MCF 10A (cell line): ENCODE measurements around the gene TRAF3IP3. TPM values are rescaled to one million over a fixed set of nuclear protein-coding genes. Genes with fewer than 3 reads are reported as not detected.
A peak's percentile ranks its signal among the peaks of the same experiment; 100 is the strongest.
"Not testable (repeated sequence)": the region's sequence is repeated elsewhere in the genome, so short reads cannot be mapped to it uniquely, and the experiment has no call there.

Experiments used
- BruUV-seq: library from RNA; stranded (reverse); fragments of 400-500 nt; replicated peaks from 2 replicates; lab custom pipeline; 2021; lab: Mats Ljungman, UMichigan
- CTCF ChIA-PET: fragments of 300-600 bp; sonication (Branson Sonifier 250); formaldehyde crosslinking; extraction: SDS; loops from one replicate; lab custom pipeline; 2021; ENCODE audit warnings: antibody characterized with exemption, inconsistent platforms; lab: Yijun Ruan, JAX
- POLR2A ChIA-PET: fragments of 300-600, 350-650 bp; sonication (Branson Sonifier 250); formaldehyde crosslinking; extraction: SDS; loops from one replicate; lab custom pipeline; 2020; ENCODE audit warnings: antibody characterized with exemption, inconsistent platforms; lab: Yijun Ruan, JAX
- DNase-seq: peaks from one replicate; pipeline ENCODE4 v3.0.0-alpha.2; 2018; ENCODE audit not compliant: unreplicated experiment
- H3K27ac Mint-ChIP-seq: one replicate; pipeline ENCODE4 v1.8.0; 2022; ENCODE audit warnings: mild to moderate bottlenecking, low read depth, mixed read lengths; ENCODE audit not compliant: unreplicated experiment
- H3K27me3 Mint-ChIP-seq: one replicate; pipeline ENCODE4 v1.8.0; 2022; ENCODE audit warnings: mixed read lengths; ENCODE audit not compliant: insufficient read depth, unreplicated experiment
- H3K36me3 Mint-ChIP-seq: one replicate; pipeline ENCODE4 v1.8.0; 2022; ENCODE audit warnings: mild to moderate bottlenecking, moderate library complexity, mixed read lengths; ENCODE audit not compliant: insufficient read depth, unreplicated experiment
- H3K4me1 Mint-ChIP-seq: one replicate; pipeline ENCODE4 v1.8.0; 2022; ENCODE audit warnings: mixed read lengths; ENCODE audit not compliant: insufficient read depth, unreplicated experiment
- H3K4me3 Mint-ChIP-seq: one replicate; pipeline ENCODE4 v1.8.0; 2022; ENCODE audit warnings: mild to moderate bottlenecking, moderate library complexity, mixed read lengths; ENCODE audit not compliant: unreplicated experiment
- H3K9me3 Mint-ChIP-seq: one replicate; pipeline ENCODE4 v1.8.0; 2022; ENCODE audit warnings: mixed read lengths; ENCODE audit not compliant: unreplicated experiment
- intact Hi-C: fragments of 100-400 bp; cut with micrococcal nuclease; formaldehyde crosslinking; loops from 2 replicates; pipeline ENCODE4 v1.14.1; 2022
- total RNA-seq: library from RNA; stranded (reverse); gene quantifications from 2 replicates; pipeline ENCODE4 v1.2.3, GENCODE V29; 2022
- TF ChIP-seq, protein P1 (sequence below): fragments of 200-600 bp; IDR thresholded peaks from one replicate; pipeline ENCODE4 v1.8.0; 2022; ENCODE audit warnings: antibody characterized with exemption, mild to moderate bottlenecking; ENCODE audit not compliant: unreplicated experiment

The TRAF3IP3 gene
- total RNA-seq, 1 experiment from 2014 or later, result not detected

DNA sequence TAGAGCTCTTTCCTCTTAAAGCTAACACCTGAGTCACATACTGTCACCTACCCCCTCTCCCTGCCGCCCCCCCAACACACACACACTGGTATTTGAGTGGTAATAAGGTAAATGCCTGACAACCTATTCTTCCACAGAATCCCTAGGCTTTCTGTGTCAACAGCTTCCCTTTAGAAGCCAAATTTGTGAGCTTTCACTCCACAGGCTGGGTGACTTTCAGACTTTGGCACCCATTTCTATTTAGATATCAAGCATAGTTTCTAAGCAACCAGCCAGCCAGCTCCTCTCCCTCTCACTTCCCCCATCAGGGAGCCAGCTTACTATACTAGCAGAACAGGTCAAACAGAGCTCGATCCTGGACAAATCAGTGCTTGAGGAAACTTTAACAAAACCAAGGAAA, 31.7 kb downstream of the TRAF3IP3 start:
- Mint-ChIP-seq H3K4me1 (peaks cover 28% of the 10 kb centered on the region), H3K27me3 (no peaks in the 10 kb centered on the region), H3K27ac (no peak overlapping the region), H3K4me3 (no peak overlapping the region), H3K9me3 (no peaks in the 10 kb centered on the region), H3K36me3 (peaks cover 88% of the 10 kb centered on the region)
- intact Hi-C loops, result no loop called here
- no TSS peak for BruUV-seq
- TF ChIP-seq, protein P1, sequence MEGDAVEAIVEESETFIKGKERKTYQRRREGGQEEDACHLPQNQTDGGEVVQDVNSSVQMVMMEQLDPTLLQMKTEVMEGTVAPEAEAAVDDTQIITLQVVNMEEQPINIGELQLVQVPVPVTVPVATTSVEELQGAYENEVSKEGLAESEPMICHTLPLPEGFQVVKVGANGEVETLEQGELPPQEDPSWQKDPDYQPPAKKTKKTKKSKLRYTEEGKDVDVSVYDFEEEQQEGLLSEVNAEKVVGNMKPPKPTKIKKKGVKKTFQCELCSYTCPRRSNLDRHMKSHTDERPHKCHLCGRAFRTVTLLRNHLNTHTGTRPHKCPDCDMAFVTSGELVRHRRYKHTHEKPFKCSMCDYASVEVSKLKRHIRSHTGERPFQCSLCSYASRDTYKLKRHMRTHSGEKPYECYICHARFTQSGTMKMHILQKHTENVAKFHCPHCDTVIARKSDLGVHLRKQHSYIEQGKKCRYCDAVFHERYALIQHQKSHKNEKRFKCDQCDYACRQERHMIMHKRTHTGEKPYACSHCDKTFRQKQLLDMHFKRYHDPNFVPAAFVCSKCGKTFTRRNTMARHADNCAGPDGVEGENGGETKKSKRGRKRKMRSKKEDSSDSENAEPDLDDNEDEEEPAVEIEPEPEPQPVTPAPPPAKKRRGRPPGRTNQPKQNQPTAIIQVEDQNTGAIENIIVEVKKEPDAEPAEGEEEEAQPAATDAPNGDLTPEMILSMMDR, result no peak
- ChIA-PET CTCF (interaction anchor here (0.6 to 7.1 kb wide), 15 partner anchors 8 to 575 kb away, joined by 3 to 70 read pairs (median 6); partner anchors contain the start of gene IRF6), POLR2A (interaction anchor here (0.6 to 6.2 kb wide), 14 partner anchors 8 to 135 kb away, joined by 3 to 142 read pairs (median 4); partner anchors contain the start of genes IRF6, LAMB3 and UTP25)
- no peak for DNase-seq

DNA sequence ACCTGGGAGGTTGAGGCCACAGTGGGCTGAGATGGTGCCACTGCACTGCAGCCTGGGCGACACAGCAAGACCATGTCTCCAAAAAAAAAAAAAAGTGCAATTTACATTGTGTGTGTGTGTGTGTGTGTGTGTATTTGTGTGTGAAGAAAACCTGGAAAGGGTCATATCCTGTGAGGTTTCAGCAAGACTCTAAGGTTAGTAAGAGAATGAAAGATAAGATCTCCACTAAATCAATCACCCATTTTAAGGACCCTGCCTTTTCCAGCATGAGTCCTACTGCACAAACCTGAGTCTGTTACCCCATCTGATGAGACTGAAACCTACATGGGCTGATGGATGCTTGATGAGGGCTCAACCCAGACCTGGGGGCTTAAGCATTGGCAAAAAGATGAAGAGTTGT, 33.4 kb downstream of the TRAF3IP3 start:
- Mint-ChIP-seq H3K27ac (no peak overlapping the region), H3K4me3 (no peak overlapping the region), H3K4me1 (peaks cover 17% of the 10 kb centered on the region), H3K9me3 (no peaks in the 10 kb centered on the region), H3K27me3 (no peaks in the 10 kb centered on the region), H3K36me3 (peaks cover 100% of the 10 kb centered on the region)
- ChIA-PET CTCF (interaction anchor here (7.1 kb wide), 1 partner anchor 34 kb away, joined by 70 read pairs; no protein-coding TSS in a partner anchor), POLR2A (no interaction called here)
- intact Hi-C loops, result no loop called here
- TF ChIP-seq, protein P1, result no peak
- BruUV-seq, result no TSS peak
- no peak for DNase-seq

DNA sequence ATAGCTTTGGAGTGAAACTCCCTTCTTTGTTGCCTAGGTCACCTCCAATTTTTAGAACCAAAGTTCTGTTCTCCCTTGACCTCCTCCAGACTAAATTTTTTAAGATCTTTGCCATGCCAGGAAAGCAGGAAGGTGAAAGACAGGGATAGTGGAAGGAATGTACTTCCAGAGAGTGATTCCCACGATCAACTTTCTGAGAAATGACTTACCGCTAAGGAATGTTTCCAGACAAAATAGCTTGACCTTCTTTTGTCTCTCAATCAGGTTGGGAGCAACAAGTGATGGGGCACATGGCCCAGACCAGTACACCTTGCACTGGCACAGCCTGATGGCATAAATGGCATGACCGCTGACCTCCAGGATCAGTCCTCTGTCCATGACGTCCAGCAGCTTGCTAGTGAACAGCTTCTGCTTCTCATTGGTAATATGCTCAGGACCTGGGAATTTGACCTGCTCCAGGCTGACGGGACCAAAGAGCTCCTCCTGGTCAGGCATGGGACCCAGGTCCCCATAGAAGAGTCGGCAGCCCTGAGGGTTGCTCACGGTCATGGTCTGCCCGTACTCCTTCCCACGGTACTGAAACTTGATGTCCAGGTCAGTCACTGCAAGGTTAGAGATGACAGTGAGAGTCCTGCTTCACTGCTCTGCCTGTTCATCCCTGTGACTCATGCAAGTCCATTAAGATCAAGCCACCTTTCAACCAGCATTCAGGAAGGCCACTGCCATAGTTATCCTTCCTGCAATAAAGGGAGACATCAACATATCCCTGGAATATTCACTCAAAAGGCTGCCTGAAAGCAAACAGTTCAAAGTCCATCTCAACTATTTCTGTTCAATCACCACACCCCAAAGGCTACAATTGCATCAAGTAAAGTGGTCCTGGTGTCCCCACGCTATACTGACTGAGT, 34.7 kb downstream of the TRAF3IP3 start:
- POLR2A ChIA-PET, result interaction anchor here (0.8 to 4.5 kb wide), 6 partner anchors 10 to 32 kb away, joined by 3 to 53 read pairs (median 13); partner anchors contain the start of gene IRF6
- Mint-ChIP-seq H3K36me3 (peaks cover 100% of the 10 kb centered on the region), H3K27ac (no peak overlapping the region), H3K4me1 (peaks cover 6% of the 10 kb centered on the region), H3K27me3 (no peaks in the 10 kb centered on the region), H3K9me3 (no peaks in the 10 kb centered on the region), H3K4me3 (no peak overlapping the region)
- intact Hi-C loops, result no loop called here
- CTCF ChIA-PET, result interaction anchor here (0.6 to 14.2 kb wide), 10 partner anchors 10 to 278 kb away, joined by 3 to 263 read pairs (median 5); partner anchors contain the start of genes IRF6 and UTP25
- DNase-seq, result peak; percentile 32
- BruUV-seq, result no TSS peak
- TF ChIP-seq, protein P1, result no peak

DNA sequence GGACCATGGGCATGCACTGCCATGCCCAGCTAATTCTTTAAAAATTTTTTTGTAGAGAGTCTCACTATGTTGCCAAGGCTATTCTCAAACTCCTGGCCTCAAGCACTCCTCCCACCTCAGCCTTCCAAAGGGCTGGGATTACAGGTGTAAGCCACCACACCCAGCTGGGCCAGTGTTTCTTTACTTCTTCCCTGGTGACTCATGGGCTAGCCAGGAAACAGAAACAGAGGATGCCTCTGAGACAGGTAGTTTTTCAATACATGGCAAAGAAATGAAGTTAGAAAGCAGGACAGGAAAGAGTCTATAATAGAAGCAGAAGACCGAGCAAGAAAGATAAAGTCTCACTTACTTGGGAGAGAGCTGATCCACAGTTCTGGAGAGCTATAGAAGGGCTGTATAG, 36.1 kb downstream of the TRAF3IP3 start:
- ChIA-PET CTCF (interaction anchor here (0.5 to 14.2 kb wide), 10 partner anchors 9 to 929 kb away, joined by 3 to 263 read pairs (median 5); partner anchors contain the start of genes IRF6 and UTP25), POLR2A (interaction anchor here (0.9 to 4.5 kb wide), 8 partner anchors 8 to 48 kb away, joined by 3 to 53 read pairs (median 16); partner anchors contain the start of genes C1orf74 and IRF6)
- intact Hi-C loops, result no loop called here
- peak overlapping the region; percentile 24 for H3K27ac Mint-ChIP-seq
- BruUV-seq, result no TSS peak
- peak; percentile 64 for DNase-seq
- H3K4me3 Mint-ChIP-seq, result no peak overlapping the region
- TF ChIP-seq, protein P1, result no peak
- peaks cover 100% of the 10 kb centered on the region for H3K36me3 Mint-ChIP-seq
- no peaks in the 10 kb centered on the region for H3K9me3 Mint-ChIP-seq
- H3K4me1 Mint-ChIP-seq, result peaks cover 6% of the 10 kb centered on the region
- no peaks in the 10 kb centered on the region for H3K27me3 Mint-ChIP-seq

DNA sequence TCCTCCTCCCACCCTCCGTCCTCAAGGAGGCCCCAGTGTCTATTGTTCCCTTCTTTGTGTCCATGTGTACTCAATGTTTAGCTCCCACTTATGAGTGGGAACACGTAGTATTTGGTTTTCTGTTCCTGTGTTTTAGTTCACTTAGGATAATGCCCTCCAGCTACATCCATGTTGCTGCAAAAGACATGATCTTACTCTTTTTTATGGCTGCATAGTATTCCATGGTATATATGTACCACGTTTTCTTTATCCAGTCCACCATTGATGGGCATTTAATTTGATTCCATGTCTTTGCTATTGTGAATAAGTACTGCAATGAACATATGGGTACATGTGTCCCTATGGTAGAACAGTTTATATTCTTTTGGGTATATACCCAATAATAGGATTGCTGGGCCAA, 37.9 kb downstream of the TRAF3IP3 start:
- peak; percentile 25 for DNase-seq
- ChIA-PET POLR2A (interaction anchor here (0.6 to 4.5 kb wide), 8 partner anchors 8 to 45 kb away, joined by 3 to 53 read pairs (median 10); partner anchors contain the start of genes C1orf74, IRF6 and UTP25), CTCF (interaction anchor here (0.9 to 14.2 kb wide), 4 partner anchors 9 to 32 kb away, joined by 3 to 263 read pairs (median 4); partner anchors contain the start of gene UTP25)
- Mint-ChIP-seq H3K36me3 (peaks cover 100% of the 10 kb centered on the region), H3K4me1 (peaks cover 17% of the 10 kb centered on the region)
- intact Hi-C loops, H3K27me3 Mint-ChIP-seq, H3K4me3 Mint-ChIP-seq, H3K27ac Mint-ChIP-seq, H3K9me3 Mint-ChIP-seq: not testable (repeated sequence)
- BruUV-seq, result TSS peak; percentile 5
